ENCODE results near the gene TBCE.
"Not testable (repeated sequence)": the region's sequence is repeated elsewhere in the genome, so short reads cannot be mapped to it uniquely, and the experiment has no call there.

TBCE gene

GRCh38 chr1:235369802-235370201 is 2.6 kb downstream of the TBCE start:
- TF ChIP-seq CTCF (IDR thresholded peaks at IDR 0.05; ENCODE audit: low read depth, low read length) = no peak
- H3K4me3 ChIP-seq (replicated peaks in 1 of 2; ENCODE audit: low read depth in 2 of 2, low read length in 2 of 2) = no peak overlapping the region
- no peak for DNase-seq (ENCODE audit: low read depth in 2 of 2)

DNA sequence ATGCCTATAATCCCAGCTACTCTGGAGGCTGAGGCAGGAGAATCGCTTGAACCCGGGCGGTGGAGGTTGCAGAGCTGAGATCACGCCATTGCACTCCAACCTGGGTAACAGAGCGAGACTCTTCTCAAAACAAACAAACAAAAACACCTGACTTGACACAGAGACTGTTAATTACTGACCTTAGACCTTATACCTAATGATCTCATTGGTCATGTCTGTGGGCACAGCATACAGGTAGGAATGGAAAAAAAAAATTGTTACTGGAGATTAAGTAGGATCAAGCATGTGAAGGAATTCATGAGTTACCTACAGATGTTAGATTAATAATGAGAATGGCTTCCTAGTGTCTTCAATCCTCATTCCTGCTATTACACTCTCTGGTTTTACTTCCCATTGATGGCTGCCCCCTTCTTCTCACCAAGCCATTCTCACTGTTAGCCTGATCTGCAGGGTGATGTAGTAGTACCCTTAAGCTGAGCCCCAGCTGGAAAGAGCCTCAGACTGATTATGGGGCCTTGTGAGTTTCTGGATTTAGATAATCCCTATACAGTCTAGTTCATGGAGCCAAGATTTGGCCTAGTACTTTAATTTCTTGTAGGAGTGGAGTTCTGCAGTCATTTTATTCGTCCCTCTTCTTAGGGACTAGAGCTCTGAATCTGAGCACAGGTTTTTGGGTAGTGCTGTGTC is 8.8 kb downstream of the TBCE start:
- DNase-seq (ENCODE audit: low read depth in 2 of 2) = no peak
- H3K4me3 ChIP-seq (replicated peaks in 1 of 2; ENCODE audit: low read depth in 2 of 2, low read length in 2 of 2) = no peak overlapping the region
- no peak for TF ChIP-seq CTCF (IDR thresholded peaks at IDR 0.05; ENCODE audit: low read depth, low read length)

GRCh38 chr1:235378134-235378735 is 11.0 kb downstream of the TBCE start:
- not testable (repeated sequence) for DNase-seq (ENCODE audit: low read depth in 2 of 2); H3K4me3 ChIP-seq (replicated peaks in 1 of 2; ENCODE audit: low read depth in 2 of 2, low read length in 2 of 2)

GRCh38 chr1:235381955-235382739 is 14.9 kb downstream of the TBCE start:
- not testable (repeated sequence) for H3K4me3 ChIP-seq (replicated peaks in 1 of 2; ENCODE audit: low read depth in 2 of 2, low read length in 2 of 2)

GRCh38 chr1:235385633-235386032 is 18.4 kb downstream of the TBCE start:
- not testable (repeated sequence) for DNase-seq (ENCODE audit: low read depth in 2 of 2)

More at GRCh38 chr1:235381955-235382739, 14.9 kb downstream of the TBCE start:
- not testable (repeated sequence) for DNase-seq (ENCODE audit: low read depth in 2 of 2)

GRCh38 chr1:235391874-235392273 is 24.6 kb downstream of the TBCE start:
- no peak overlapping the region for H3K4me3 ChIP-seq (replicated peaks in 1 of 2; ENCODE audit: low read depth in 2 of 2, low read length in 2 of 2)
- no peak for TF ChIP-seq CTCF (IDR thresholded peaks at IDR 0.05; ENCODE audit: low read depth, low read length)
- peak in 1 of 2 donors; percentile 38 for DNase-seq (ENCODE audit: low read depth in 2 of 2)

More at GRCh38 chr1:235385633-235386032, 18.4 kb downstream of the TBCE start:
- H3K4me3 ChIP-seq (replicated peaks in 1 of 2; ENCODE audit: low read depth in 2 of 2, low read length in 2 of 2) = not testable (repeated sequence)

DNA sequence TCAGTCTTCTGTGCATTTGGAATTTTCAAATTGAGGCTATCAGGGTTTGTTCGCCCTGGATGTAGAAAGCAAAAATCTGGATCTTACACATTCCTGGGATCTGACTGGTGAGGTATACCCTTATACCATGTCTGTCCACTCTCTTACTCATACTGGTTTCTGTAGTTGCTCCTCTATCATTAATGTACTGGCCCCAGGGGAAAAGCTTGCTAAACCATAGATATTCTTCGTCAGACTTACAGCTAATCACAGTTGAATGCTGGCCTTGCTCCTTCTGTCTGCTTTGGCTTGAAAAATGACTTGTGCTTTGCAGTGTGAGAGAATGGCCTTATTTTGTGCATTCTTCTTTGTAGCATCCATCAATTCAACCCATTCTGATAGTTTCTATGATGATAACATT is 30.5 kb downstream of the TBCE start:
- DNase-seq (ENCODE audit: low read depth in 2 of 2) = peak; percentile 86 to 97
- no peak for TF ChIP-seq CTCF (IDR thresholded peaks at IDR 0.05; ENCODE audit: low read depth, low read length)
- H3K4me3 ChIP-seq (replicated peaks in 1 of 2; ENCODE audit: low read depth in 2 of 2, low read length in 2 of 2) = no peak overlapping the region

- H3K4me3 ChIP-seq (replicated peaks in 1 of 2; ENCODE audit: low read depth in 2 of 2, low read length in 2 of 2) = no peak overlapping the region
- TF ChIP-seq CTCF (IDR thresholded peaks at IDR 0.05; ENCODE audit: low read depth, low read length) = no peak
- DNase-seq (ENCODE audit: low read depth in 2 of 2) = no peak
Observed at GRCh38 chr1:235399661-235400060, 32.4 kb downstream of the TBCE start.
